Activated CD4-positive, alpha-beta T cell treated with anti-CD3 and anti-CD28 coated beads, Interleukin-2, amount 50 U/mL, for 16 hours (primary cell): ENCODE results near the gene GTF2F2.

Experiments
- DNase-seq: peaks from one replicate; pipeline ENCODE4 v3.0.0-alpha.2; 2020

Gene GTF2F2

GRCh38 chr13:45306966-45307365 is 186.7 kb downstream of the GTF2F2 start:
- DNase-seq: no peak

- no peak for DNase-seq
Observed at GRCh38 chr13:45310341-45311131, 190.2 kb downstream of the GTF2F2 start.

GRCh38 chr13:45314822-45315221 is 194.5 kb downstream of the GTF2F2 start:
- DNase-seq: no peak

GRCh38 chr13:45315520-45316167 is 195.3 kb downstream of the GTF2F2 start:
- no peak for DNase-seq

GRCh38 chr13:45316338-45316737 is 196.0 kb downstream of the GTF2F2 start:
- no peak for DNase-seq

- no peak for DNase-seq
Observed at GRCh38 chr13:45316996-45317395, 196.7 kb downstream of the GTF2F2 start.

GRCh38 chr13:45320876-45321629 is 200.7 kb downstream of the GTF2F2 start:
- DNase-seq: no peak

- DNase-seq: no peak
Observed at GRCh38 chr13:45325806-45326205, 205.5 kb downstream of the GTF2F2 start.

- no peak for DNase-seq
Observed at GRCh38 chr13:45327253-45327955, 207.1 kb downstream of the GTF2F2 start.

- DNase-seq: no peak
Observed at GRCh38 chr13:45328661-45329111, 208.4 kb downstream of the GTF2F2 start.

GRCh38 chr13:45331123-45331619 is 210.9 kb downstream of the GTF2F2 start:
- DNase-seq: no peak

GRCh38 chr13:45331692-45332035 is 211.4 kb downstream of the GTF2F2 start:
- DNase-seq: no peak

GRCh38 chr13:45332036-45332830 is 211.9 kb downstream of the GTF2F2 start:
- DNase-seq: no peak

GRCh38 chr13:45332831-45333219 is 212.5 kb downstream of the GTF2F2 start:
- no peak for DNase-seq

GRCh38 chr13:45333251-45333976 is 213.1 kb downstream of the GTF2F2 start:
- no peak for DNase-seq
